ENCODE results near the gene CDKAL1.

- TF ChIP-seq CTCF (IDR thresholded peaks at IDR 0.05; ENCODE audit: low read depth, low read length) = no peak
- TF ChIP-seq EZH2phosphoT487 (IDR thresholded peaks at IDR 0.05; ENCODE audit: low read depth) = no peak
These were observed 625.2 kb downstream of the CDKAL1 start for GRCh38 chr6:21159465-21159864.
